SK-N-SH (cell line): ENCODE measurements around the gene ANKS1B. TPM values are rescaled to one million over a fixed set of nuclear protein-coding genes. Genes with fewer than 3 reads are reported as not detected.

ENCODE experiments used
- CTCF ChIA-PET: fragments of 300-600, 350-600 bp; formaldehyde crosslinking; extraction: SDS; loops from one replicate; lab custom pipeline; 2021; lab: Yijun Ruan, JAX
- POLR2A ChIA-PET: fragments of 350-600 bp; sonication (Branson Sonifier 250); formaldehyde crosslinking; extraction: SDS; loops from one replicate; lab custom pipeline; 2020; ENCODE audit warnings: antibody characterized with exemption, inconsistent platforms; lab: Yijun Ruan, JAX
- DNase-seq: peaks from one replicate; pipeline ENCODE4 v3.0.0; 2012
- H2AFZ ChIP-seq: fragments of 200-600 bp; sonication (generic); 2 replicates; pipeline ENCODE4 v1.8.1; 2016; ENCODE audit warnings: antibody characterized with exemption, mild to moderate bottlenecking, low read depth
- H3F3A ChIP-seq: fragments of 200-600 bp; sonication (generic); replicated peaks from 2 replicates; pipeline ENCODE3; 2016; ENCODE audit warnings: antibody characterized with exemption, mild to moderate bottlenecking; ENCODE audit not compliant: insufficient read depth
- H3K27ac ChIP-seq, 2 experiments: fragments of 200-500 bp in 1 of 2; fragments of 200-600 bp in 1 of 2; sonication (Bioruptor generic) in 1 of 2; sonication (generic), shearing (Covaris generic) in 1 of 2; 2 replicates each; pipeline versions ENCODE4 v1.5.1 to v1.6.1; 2014 to 2016; ENCODE audit warnings: low read depth in 2 of 2, inconsistent platforms in 1 of 2, low read length in 1 of 2, mild to moderate bottlenecking in 1 of 2, mixed read lengths in 1 of 2
- H3K27me3 ChIP-seq: fragments of 200-600 bp; sonication (generic), shearing (Covaris generic); 2 replicates; pipeline ENCODE4 v1.6.1; 2016; ENCODE audit warnings: mixed run types; ENCODE audit not compliant: insufficient read depth
- H3K36me3 ChIP-seq, 2 experiments: fragments of 200-500 bp in 1 of 2; fragments of 200-600 bp in 1 of 2; sonication (Bioruptor generic) in 1 of 2; sonication (generic) in 1 of 2; replicated peaks in 1 of 2; 2 replicates each; pipeline versions ENCODE3 to v1.5.1; 2014 to 2016; ENCODE audit warnings: low read length in 1 of 2, mild to moderate bottlenecking in 1 of 2; ENCODE audit not compliant: insufficient read depth in 2 of 2, control insufficient read depth in 1 of 2
- H3K4me1 ChIP-seq, 2 experiments: fragments of 200-500 bp in 1 of 2; fragments of 200-600 bp in 1 of 2; sonication (Bioruptor generic) in 1 of 2; sonication (generic), shearing (Covaris generic) in 1 of 2; 2 replicates each; pipeline versions ENCODE4 v1.5.1 to v1.6.1; 2014 to 2016; ENCODE audit warnings: low read depth in 1 of 2, low read length in 1 of 2, mixed run types in 1 of 2; ENCODE audit not compliant: insufficient read depth in 2 of 2, control insufficient read depth in 1 of 2
- H3K4me2 ChIP-seq: fragments of 200-600 bp; sonication (generic), shearing (Covaris generic); 2 replicates; pipeline ENCODE4 v1.6.1; 2017; ENCODE audit warnings: mixed run types
- H3K4me3 ChIP-seq, 2 experiments: fragments of 200-500 bp in 1 of 2; fragments of 200-600 bp in 1 of 2; sonication (Bioruptor generic) in 1 of 2; sonication (generic), shearing (Covaris generic) in 1 of 2; 2 replicates each; pipeline versions ENCODE4 v1.5.1 to v1.8.1; 2014 to 2016; ENCODE audit warnings: low read depth in 2 of 2, inconsistent platforms in 1 of 2, low read length in 1 of 2, mild to moderate bottlenecking in 1 of 2, mixed read lengths in 1 of 2, moderate library complexity in 1 of 2
- H3K79me2 ChIP-seq: fragments of 200-600 bp; sonication (generic); 2 replicates; pipeline ENCODE4 v1.8.1; 2017; ENCODE audit warnings: mild to moderate bottlenecking; ENCODE audit not compliant: insufficient read depth
- H3K9ac ChIP-seq: fragments of 200-600 bp; sonication (generic); 2 replicates; pipeline ENCODE4 v1.6.1; 2017; ENCODE audit warnings: mixed run types
- H3K9me2 ChIP-seq: fragments of 200-600 bp; sonication (generic); 2 replicates; pipeline ENCODE4 v1.6.1; 2017; ENCODE audit warnings: mixed run types
- H3K9me3 ChIP-seq: fragments of 200-600 bp; sonication (generic); 2 replicates; pipeline ENCODE4 v1.6.1; 2017; ENCODE audit warnings: mixed run types, mild to moderate bottlenecking, moderate library complexity
- H4K20me1 ChIP-seq: fragments of 200-600 bp; sonication (generic); 2 replicates; pipeline ENCODE4 v1.6.1; 2017; ENCODE audit warnings: mild to moderate bottlenecking, mixed run types; ENCODE audit not compliant: insufficient read depth
- CHD2 ChIP-seq: fragments of 150-350 bp; IDR thresholded peaks from 2 replicates; pipeline ENCODE4 v1.6.1; 2018; ENCODE audit warnings: low read length; ENCODE audit not compliant: partially characterized antibody
- ELF1 ChIP-seq: IDR thresholded peaks from 2 replicates; pipeline ENCODE4 v1.4.0; 2012
- EP300 ChIP-seq, 2 experiments: IDR thresholded peaks; 2 replicates each; pipeline versions ENCODE4 v1.4.0 to v1.6.1; 2012; ENCODE audit warnings: borderline replicate concordance in 1 of 2, low read depth in 1 of 2, low read length in 1 of 2
- EZH2phosphoT487 ChIP-seq: fragments of 200-600 bp; sonication (generic); IDR thresholded peaks from 2 replicates; pipeline ENCODE4 v1.6.1; 2017; ENCODE audit warnings: low read depth, mixed run types, mild to moderate bottlenecking, antibody characterized with exemption, moderate library complexity, borderline replicate concordance
- FOSL2 ChIP-seq: IDR thresholded peaks from 2 replicates; pipeline ENCODE4 v1.4.0; 2012; ENCODE audit warnings: low read depth, mild to moderate bottlenecking, moderate library complexity, borderline replicate concordance
- FOXJ3 ChIP-seq: sonication (generic); formaldehyde crosslinking; IDR thresholded peaks from 2 replicates; pipeline ENCODE4 v1.5.1; 2020; ENCODE audit warnings: mild to moderate bottlenecking, missing genetic modification reagents
- FOXM1 ChIP-seq: IDR thresholded peaks from 2 replicates; pipeline ENCODE4 v1.4.0; 2012; ENCODE audit warnings: low read depth, mild to moderate bottlenecking
- GABPA ChIP-seq: IDR thresholded peaks from 2 replicates; pipeline ENCODE4 v1.4.0; 2012; ENCODE audit warnings: low read depth, mild to moderate bottlenecking
- JUND ChIP-seq: IDR thresholded peaks from 2 replicates; pipeline ENCODE4 v1.4.0; 2012
- MEF2A ChIP-seq: IDR thresholded peaks from 2 replicates; pipeline ENCODE4 v1.4.0; 2012; ENCODE audit warnings: low read depth, borderline replicate concordance
- MXI1 ChIP-seq: IDR thresholded peaks from 2 replicates; pipeline ENCODE4 v1.6.1; 2012; ENCODE audit warnings: mild to moderate bottlenecking, low read depth, low read length, improper control_type of control experiment
- NRF1 ChIP-seq: IDR thresholded peaks from 2 replicates; pipeline ENCODE4 v1.6.1; 2012; ENCODE audit warnings: low read depth, mild to moderate bottlenecking, low read length
- RFX5 ChIP-seq: IDR thresholded peaks from 2 replicates; pipeline ENCODE4 v1.6.1; 2012; ENCODE audit warnings: mild to moderate bottlenecking, improper control_type of control experiment, low read length
- RXRA ChIP-seq: IDR thresholded peaks from 2 replicates; pipeline ENCODE4 v1.4.0; 2012; ENCODE audit warnings: low read depth, mild to moderate bottlenecking, borderline replicate concordance
- SIN3A ChIP-seq: IDR thresholded peaks from 2 replicates; pipeline ENCODE4 v1.6.1; 2012; ENCODE audit warnings: low read depth, mild to moderate bottlenecking, low read length, moderate library complexity, borderline replicate concordance
- TAF1 ChIP-seq: IDR thresholded peaks from 2 replicates; pipeline ENCODE4 v1.6.1; 2012; ENCODE audit warnings: low read depth, mild to moderate bottlenecking, low read length, moderate library complexity, borderline replicate concordance
- TEAD4 ChIP-seq: IDR thresholded peaks from 2 replicates; pipeline ENCODE4 v1.4.0; 2012; ENCODE audit warnings: mild to moderate bottlenecking, borderline replicate concordance; ENCODE audit not compliant: insufficient read depth
- USF1 ChIP-seq: IDR thresholded peaks from 2 replicates; pipeline ENCODE4 v1.4.0; 2012; ENCODE audit warnings: low read depth, borderline replicate concordance
- USF2 ChIP-seq: fragments of 150-350 bp; IDR thresholded peaks from 2 replicates; pipeline ENCODE4 v1.6.1; 2017; ENCODE audit warnings: antibody characterized with exemption, low read length, low read depth, borderline replicate concordance
- YY1 ChIP-seq: IDR thresholded peaks from 2 replicates; pipeline ENCODE4 v1.4.0; 2012; ENCODE audit warnings: low read depth, mild to moderate bottlenecking
- WGBS: methylation state at CpG from one replicate; pipeline ENCODE4 v1.1.6; 2017; ENCODE audit warnings: low lambda C conversion rate; 5-methylcytosine and 5-hydroxymethylcytosine counted together
- polyA plus RNA-seq, 3 experiments: library from polyadenylated mRNA; depleted of rRNA; stranded (reverse); fragments of >200 nt; gene quantifications; 2 replicates each; pipeline ENCODE4 v1.2.3, GENCODE V29; 2012

The ANKS1B gene
- polyA plus RNA-seq, 1 of the 3 experiments (the other 2 are of a cell fraction): 1.8 TPM

DNA sequence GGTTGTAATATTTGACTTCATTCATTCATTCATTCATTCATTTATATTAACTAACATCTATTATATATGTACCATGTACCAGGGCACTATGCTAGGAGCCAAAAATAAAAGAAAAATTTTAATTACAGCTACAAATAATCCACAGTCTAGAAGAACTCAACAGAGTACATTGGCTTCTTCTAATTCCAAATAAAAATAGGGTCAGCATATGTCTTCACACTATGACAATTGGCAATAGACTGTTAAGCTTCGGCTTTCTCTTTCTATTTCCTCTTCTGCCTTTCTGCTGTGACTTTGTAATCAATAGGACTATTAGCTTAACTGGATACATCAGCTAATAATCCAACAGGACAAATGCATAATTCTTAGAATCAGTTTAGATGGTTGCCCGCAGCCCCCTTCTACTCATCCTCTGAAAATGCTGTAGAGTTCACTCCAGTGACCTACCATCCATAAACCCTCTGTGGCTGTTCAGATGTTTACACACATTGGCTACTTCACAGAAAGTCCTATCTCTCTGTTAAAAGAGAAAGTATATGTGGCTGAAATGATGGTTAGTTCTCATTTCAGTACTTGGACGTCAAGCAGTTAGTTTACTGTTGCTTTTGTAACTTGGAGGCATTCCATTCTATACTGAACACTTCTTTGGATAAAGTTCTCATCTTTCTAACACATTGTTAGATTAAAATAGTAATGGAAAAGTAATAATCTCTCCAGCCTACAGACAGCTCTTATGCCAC is 782.7 kb downstream of the ANKS1B start:
- Histone ChIP-seq H3K9me2 (no peaks in the 10 kb centered on the region), H3K4me1 (no peaks in the 10 kb centered on the region), H3K4me3 (no peak overlapping the region), H3K9me3 (no peaks in the 10 kb centered on the region), H3F3A (no peaks in the 10 kb centered on the region), H3K79me2 (no peaks in the 10 kb centered on the region), H3K27me3 (no peaks in the 10 kb centered on the region), H4K20me1 (no peaks in the 10 kb centered on the region), H3K27ac (no peak overlapping the region), H2AFZ (no peak overlapping the region), H3K36me3 (no peaks in the 10 kb centered on the region), H3K4me2 (no peak overlapping the region), H3K9ac (no peak overlapping the region)
- no peak for DNase-seq
- 46% methylated on average over 3 of the region's 3 CpGs for WGBS
- CTCF ChIA-PET: no interaction called here
- POLR2A ChIA-PET: no interaction called here
- no peak for TF ChIP-seq JUND
- TF ChIP-seq FOXM1: no peak
- TF ChIP-seq NRF1: no peak
- no peak for TF ChIP-seq YY1
- TF ChIP-seq MEF2A: no peak
- TF ChIP-seq USF1: no peak
- TF ChIP-seq TAF1: no peak
- no peak for TF ChIP-seq RXRA

DNA sequence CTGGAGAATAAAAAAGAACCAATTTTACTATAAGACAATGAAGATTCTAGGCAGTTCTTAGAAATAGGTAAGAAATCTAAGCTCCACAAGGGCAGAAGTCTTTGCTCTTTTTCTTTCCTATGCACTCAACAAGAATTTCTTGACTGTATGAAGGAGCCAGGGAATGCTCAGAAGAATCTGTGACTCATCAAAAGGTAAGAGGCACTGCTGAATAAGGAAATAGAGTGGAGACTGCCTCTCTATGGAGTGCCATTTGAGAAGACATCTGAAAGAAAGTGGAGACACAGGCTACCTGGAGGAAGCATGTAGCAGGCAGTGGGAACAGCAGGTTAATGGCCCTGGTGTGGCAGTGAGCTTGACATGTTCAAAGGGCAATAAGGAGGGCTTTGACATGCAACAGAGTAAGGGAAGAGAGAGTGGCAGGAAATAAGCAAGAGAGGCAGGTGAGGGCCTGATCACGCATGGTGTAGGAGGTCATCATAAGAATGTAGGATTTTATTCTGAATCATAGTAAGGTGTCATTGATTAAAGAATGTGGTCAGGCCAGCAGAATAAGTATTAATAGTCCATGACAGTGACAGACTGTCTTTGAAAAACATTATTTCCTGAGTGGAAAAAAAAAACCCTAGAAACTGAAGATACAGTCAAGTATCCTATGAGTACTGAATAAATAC is 783.9 kb downstream of the ANKS1B start:
- Histone ChIP-seq H3K4me2 (no peak overlapping the region), H3K4me1 (no peaks in the 10 kb centered on the region), H3K9me3 (no peaks in the 10 kb centered on the region), H3K27me3 (no peaks in the 10 kb centered on the region), H3K27ac (no peak overlapping the region), H2AFZ (no peak overlapping the region), H3K9ac (no peak overlapping the region), H4K20me1 (no peaks in the 10 kb centered on the region), H3F3A (no peaks in the 10 kb centered on the region), H3K4me3 (no peak overlapping the region), H3K79me2 (no peaks in the 10 kb centered on the region), H3K36me3 (no peaks in the 10 kb centered on the region), H3K9me2 (no peaks in the 10 kb centered on the region)
- CTCF ChIA-PET: no interaction called here
- TF ChIP-seq EZH2phosphoT487 (no peak), TEAD4 (no peak), YY1 (no peak), JUND (no peak)
- 73% methylated on average over 1 of the region's 1 CpG for WGBS
- POLR2A ChIA-PET: no interaction called here
- no peak for DNase-seq

GRCh38 chr12:99195474-99195873 is 789.3 kb downstream of the ANKS1B start:
- Histone ChIP-seq H2AFZ (no peak overlapping the region), H4K20me1 (no peaks in the 10 kb centered on the region), H3K9me3 (no peaks in the 10 kb centered on the region), H3K9ac (no peak overlapping the region), H3K4me1 (no peaks in the 10 kb centered on the region), H3K36me3 (no peaks in the 10 kb centered on the region), H3K27me3 (no peaks in the 10 kb centered on the region), H3K9me2 (no peaks in the 10 kb centered on the region), H3F3A (no peaks in the 10 kb centered on the region), H3K4me3 (no peak overlapping the region), H3K79me2 (no peaks in the 10 kb centered on the region), H3K4me2 (no peak overlapping the region), H3K27ac (no peak overlapping the region)
- ChIA-PET CTCF (no interaction called here), POLR2A (no interaction called here)
- no peak for DNase-seq
- WGBS: 53% methylated on average over 1 of the region's 1 CpG
- TF ChIP-seq EP300 (IDR thresholded peaks at IDR 0.05; ENCODE audit: borderline replicate concordance in 1 of 2, low read depth in 1 of 2, low read length in 1 of 2) (no peak), RXRA (no peak), NRF1 (no peak), FOXJ3 (CRISPR knock-in tag) (no peak), MXI1 (no peak), ELF1 (no peak), USF1 (no peak), RFX5 (no peak), CHD2 (no peak), GABPA (no peak), SIN3A (no peak), FOSL2 (no peak), FOXM1 (no peak), MEF2A (no peak), USF2 (no peak), TAF1 (no peak)
